PC-9 (cell line): Measurements from ENCODE around the gene EEA1. TPM values are rescaled to one million over a fixed set of nuclear protein-coding genes. Genes with fewer than 3 reads are reported as not detected.

Experiments used
- BruUV-seq: library from RNA; stranded (reverse); fragments of 400-500 nt; replicated peaks from 2 replicates; lab custom pipeline; 2021; lab: Mats Ljungman, UMichigan
- CTCF ChIA-PET: fragments of 300-600 bp; sonication (Branson Sonifier 250); formaldehyde crosslinking; loops from one replicate; lab custom pipeline; 2022; ENCODE audit warnings: antibody characterized with exemption; lab: Charles Lee
- POLR2A ChIA-PET: fragments of 300-600 bp; sonication (Branson Sonifier 250); formaldehyde crosslinking; loops from one replicate; lab custom pipeline; 2022; ENCODE audit warnings: antibody characterized with exemption; ENCODE audit not compliant: unreplicated experiment; lab: Charles Lee
- DNase-seq, 2 experiments: peaks; one replicate each; pipeline versions ENCODE4 v3.0.0 to v3.0.0-alpha.2; 2015 to 2022; ENCODE audit warnings: mixed read lengths in 1 of 2
- H2AFZ ChIP-seq: fragments of 200-600 bp; sonication (generic); 2 replicates; pipeline ENCODE4 v1.8.1; 2017; ENCODE audit warnings: antibody characterized with exemption
- H3F3A ChIP-seq: fragments of 200-600 bp; sonication (generic); 2 replicates; pipeline ENCODE4 v1.8.1; 2017; ENCODE audit warnings: antibody characterized with exemption, mild to moderate bottlenecking, low read depth; ENCODE audit not compliant: insufficient read depth
- H3K27ac ChIP-seq: fragments of 200-600 bp; sonication (generic); 2 replicates; pipeline ENCODE4 v1.6.1; 2016; ENCODE audit warnings: mixed run types
- H3K27me3 ChIP-seq: fragments of 200-600 bp; sonication (generic); 2 replicates; pipeline ENCODE4 v1.6.1; 2016; ENCODE audit warnings: low read depth, mixed run types; ENCODE audit not compliant: insufficient read depth
- H3K36me3 ChIP-seq: fragments of 200-600 bp; sonication (generic); 2 replicates; pipeline ENCODE4 v1.6.1; 2016; ENCODE audit warnings: low read depth, mixed run types
- H3K4me1 ChIP-seq: fragments of 200-600 bp; sonication (generic); replicated peaks from 2 replicates; pipeline ENCODE4 v1.6.1; 2016; ENCODE audit warnings: mixed run types; ENCODE audit not compliant: insufficient read depth
- H3K4me2 ChIP-seq: fragments of 200-600 bp; sonication (generic); 2 replicates; pipeline ENCODE4 v1.6.1; 2017; ENCODE audit warnings: mixed run types
- H3K4me3 ChIP-seq: fragments of 200-600 bp; sonication (generic); 2 replicates; pipeline ENCODE4 v1.6.1; 2016; ENCODE audit warnings: mixed run types
- H3K79me2 ChIP-seq: fragments of 200-600 bp; sonication (generic); 2 replicates; pipeline ENCODE4 v1.6.1; 2017; ENCODE audit warnings: low read depth, mixed run types
- H3K9me2 ChIP-seq: fragments of 200-600 bp; sonication (generic); 2 replicates; pipeline ENCODE4 v1.8.1; 2017; ENCODE audit warnings: mild to moderate bottlenecking; ENCODE audit not compliant: insufficient read depth
- H3K9me3 ChIP-seq: fragments of 200-600 bp; sonication (generic); 2 replicates; pipeline ENCODE4 v1.8.1; 2016; ENCODE audit warnings: low read depth; ENCODE audit not compliant: insufficient read depth
- H4K20me1 ChIP-seq: fragments of 200-600 bp; sonication (generic); 2 replicates; pipeline ENCODE4 v1.8.1; 2017; ENCODE audit not compliant: insufficient read depth
- CTCF ChIP-seq: fragments of 200-600 bp; sonication (generic); conservative IDR thresholded peaks from 2 replicates; pipeline ENCODE4 v1.6.1; 2017; ENCODE audit warnings: mixed run types, antibody characterized with exemption, mild to moderate bottlenecking, moderate library complexity
- EZH2 ChIP-seq: fragments of 200-600 bp; sonication (generic); IDR thresholded peaks from 2 replicates; pipeline ENCODE4 v1.8.0; 2017; ENCODE audit warnings: antibody characterized with exemption, low read depth
- intact Hi-C: fragments of 100-400 bp; cut with micrococcal nuclease; formaldehyde crosslinking; loops from one replicate; pipeline ENCODE4 v1.10.0; 2022; ENCODE audit not compliant: unreplicated experiment
- total RNA-seq: library from RNA; stranded (reverse); gene quantifications from 2 replicates; pipeline ENCODE4 v1.2.3, GENCODE V29; 2021

EEA1 gene
- total RNA-seq, 1 experiment from 2014 or later = 15.7 TPM

GRCh38 chr12:92974759-92975158, 45.7 kb upstream of the EEA1 start:
- CTCF ChIA-PET = no interaction called here
- no peaks in the 10 kb centered on the region for H3K9me2 ChIP-seq
- no peak overlapping the region for H3K4me2 ChIP-seq
- peaks cover 2% of the 10 kb centered on the region for H3K9me3 ChIP-seq
- no peaks in the 10 kb centered on the region for H3K36me3 ChIP-seq
- no peaks in the 10 kb centered on the region for H4K20me1 ChIP-seq
- H2AFZ ChIP-seq = no peak overlapping the region
- H3K4me3 ChIP-seq = no peak overlapping the region
- POLR2A ChIA-PET = no interaction called here
- peaks cover 22% of the 10 kb centered on the region for H3K4me1 ChIP-seq
- no peak overlapping the region for H3K27ac ChIP-seq
- intact Hi-C loops = no loop called here
- no TSS peak for BruUV-seq
- no peaks in the 10 kb centered on the region for H3K27me3 ChIP-seq
- H3K79me2 ChIP-seq = no peaks in the 10 kb centered on the region
- peaks cover 9% of the 10 kb centered on the region for H3F3A ChIP-seq
- no peak for DNase-seq
- TF ChIP-seq EZH2 (no peak), CTCF (no peak)

GRCh38 chr12:92973614-92974013, 44.5 kb upstream of the EEA1 start:
- Histone ChIP-seq H2AFZ (no peak overlapping the region), H3K9me3 (peaks cover 2% of the 10 kb centered on the region), H3K79me2 (no peaks in the 10 kb centered on the region), H3K27me3 (no peaks in the 10 kb centered on the region), H3K36me3 (no peaks in the 10 kb centered on the region), H3F3A (peaks cover 9% of the 10 kb centered on the region), H3K27ac (no peak overlapping the region), H3K4me2 (no peak overlapping the region), H3K4me1 (peaks cover 22% of the 10 kb centered on the region), H3K9me2 (no peaks in the 10 kb centered on the region), H3K4me3 (no peak overlapping the region), H4K20me1 (no peaks in the 10 kb centered on the region)
- peak in 1 of 2 experiments; percentile 65 for DNase-seq
- POLR2A ChIA-PET = no interaction called here
- no TSS peak for BruUV-seq
- TF ChIP-seq CTCF (no peak), EZH2 (no peak)
- intact Hi-C loops = no loop called here
- CTCF ChIA-PET = interaction anchor here (0.6 kb wide), 1 partner anchor 188 kb away, joined by 3 read pairs; no protein-coding TSS in a partner anchor

GRCh38 chr12:92971859-92972524, 42.9 kb upstream of the EEA1 start:
- H3F3A ChIP-seq = peaks cover 9% of the 10 kb centered on the region
- H2AFZ ChIP-seq = no peak overlapping the region
- peaks cover 2% of the 10 kb centered on the region for H3K9me3 ChIP-seq
- no TSS peak for BruUV-seq
- H3K4me1 ChIP-seq = peaks cover 22% of the 10 kb centered on the region
- ChIA-PET POLR2A (no interaction called here), CTCF (interaction anchor here (0.6 kb wide), 1 partner anchor 86 kb away, joined by 8 read pairs; no protein-coding TSS in a partner anchor)
- intact Hi-C loops = no loop called here
- H3K9me2 ChIP-seq = no peaks in the 10 kb centered on the region
- no peaks in the 10 kb centered on the region for H3K27me3 ChIP-seq
- no peak overlapping the region for H3K4me3 ChIP-seq
- DNase-seq = no peak
- no peaks in the 10 kb centered on the region for H3K36me3 ChIP-seq
- no peak overlapping the region for H3K4me2 ChIP-seq
- no peak overlapping the region for H3K27ac ChIP-seq
- H3K79me2 ChIP-seq = no peaks in the 10 kb centered on the region
- TF ChIP-seq CTCF = no peak
- H4K20me1 ChIP-seq = no peaks in the 10 kb centered on the region
